HFFc6 (cell line): ENCODE results near the gene XRCC5. TPM values are rescaled to one million over a fixed set of nuclear protein-coding genes. Genes with fewer than 3 reads are reported as not detected.

Experiments
- DNase-seq: peaks from one replicate; pipeline ENCODE4 v3.0.0-alpha.2; 2018
- H3K27ac Mint-ChIP-seq: 2 replicates; pipeline ENCODE4 v1.8.0; 2020; ENCODE audit warnings: mild to moderate bottlenecking, mixed read lengths
- H3K27me3 Mint-ChIP-seq: 2 replicates; pipeline ENCODE4 v1.8.0; 2021; ENCODE audit warnings: mild to moderate bottlenecking, moderate library complexity, mixed read lengths; ENCODE audit not compliant: insufficient read depth
- H3K36me3 Mint-ChIP-seq: 2 replicates; pipeline ENCODE4 v1.8.0; 2021; ENCODE audit warnings: low read depth, mixed read lengths
- H3K4me1 Mint-ChIP-seq: 2 replicates; pipeline ENCODE4 v1.8.0; 2020; ENCODE audit warnings: low read depth, mixed read lengths
- H3K4me3 Mint-ChIP-seq: 2 replicates; pipeline ENCODE4 v1.8.0; 2020; ENCODE audit warnings: mild to moderate bottlenecking, moderate library complexity, mixed read lengths
- H3K9me3 Mint-ChIP-seq: 2 replicates; pipeline ENCODE4 v1.8.0; 2020; ENCODE audit warnings: mild to moderate bottlenecking, mixed read lengths
- total RNA-seq, 6 experiments: library from RNA; stranded (reverse); fragmentation: NEBNext Ultra II Directional; extraction: Animal tissue kit (Norgen Biotek cat#: 25700); gene quantifications; 2 replicates in 1 of 6; 3 replicates in 5 of 6; pipeline ENCODE4 v1.2.3, GENCODE V29; 2021
- TF ChIP-seq, protein P1 (sequence below): fragments of 200-600 bp; sonication (generic); IDR thresholded peaks from 2 replicates; pipeline ENCODE4 v1.5.0; 2021; ENCODE audit warnings: antibody characterized with exemption, mild to moderate bottlenecking

Gene XRCC5
- total RNA-seq, 6 experiments from 2014 or later, result 291 to 372 (median 352) TPM

DNA sequence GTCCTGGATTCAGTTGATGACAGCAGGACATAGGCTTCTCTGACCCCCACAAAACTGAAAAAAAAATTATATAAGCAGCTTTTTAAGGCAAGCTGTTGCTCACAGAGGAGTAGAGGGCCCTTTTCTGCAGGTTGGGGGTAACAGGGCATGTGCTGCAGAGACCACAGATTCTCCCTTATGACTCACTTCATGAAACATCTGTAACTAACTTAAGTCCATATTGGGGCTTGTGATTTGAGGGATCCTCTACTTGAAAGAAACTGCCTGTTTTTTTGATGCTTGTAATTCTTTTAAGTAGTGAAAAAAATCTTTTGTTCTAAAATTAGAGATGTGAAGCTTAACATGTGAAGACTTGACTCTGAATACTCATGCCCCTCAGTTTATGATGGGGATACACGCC, 33.4 kb downstream of the XRCC5 start:
- Mint-ChIP-seq H3K27ac (peak overlapping the region; percentile 63), H3K9me3 (no peaks in the 10 kb centered on the region), H3K36me3 (peaks cover 35% of the 10 kb centered on the region), H3K27me3 (peaks cover 4% of the 10 kb centered on the region), H3K4me3 (peak overlapping the region; percentile 6; the same call in 1 of the 2 replicates), H3K4me1 (peaks cover 27% of the 10 kb centered on the region)
- DNase-seq, result peak; percentile 65
- TF ChIP-seq, protein P1, sequence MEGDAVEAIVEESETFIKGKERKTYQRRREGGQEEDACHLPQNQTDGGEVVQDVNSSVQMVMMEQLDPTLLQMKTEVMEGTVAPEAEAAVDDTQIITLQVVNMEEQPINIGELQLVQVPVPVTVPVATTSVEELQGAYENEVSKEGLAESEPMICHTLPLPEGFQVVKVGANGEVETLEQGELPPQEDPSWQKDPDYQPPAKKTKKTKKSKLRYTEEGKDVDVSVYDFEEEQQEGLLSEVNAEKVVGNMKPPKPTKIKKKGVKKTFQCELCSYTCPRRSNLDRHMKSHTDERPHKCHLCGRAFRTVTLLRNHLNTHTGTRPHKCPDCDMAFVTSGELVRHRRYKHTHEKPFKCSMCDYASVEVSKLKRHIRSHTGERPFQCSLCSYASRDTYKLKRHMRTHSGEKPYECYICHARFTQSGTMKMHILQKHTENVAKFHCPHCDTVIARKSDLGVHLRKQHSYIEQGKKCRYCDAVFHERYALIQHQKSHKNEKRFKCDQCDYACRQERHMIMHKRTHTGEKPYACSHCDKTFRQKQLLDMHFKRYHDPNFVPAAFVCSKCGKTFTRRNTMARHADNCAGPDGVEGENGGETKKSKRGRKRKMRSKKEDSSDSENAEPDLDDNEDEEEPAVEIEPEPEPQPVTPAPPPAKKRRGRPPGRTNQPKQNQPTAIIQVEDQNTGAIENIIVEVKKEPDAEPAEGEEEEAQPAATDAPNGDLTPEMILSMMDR, result no peak

DNA sequence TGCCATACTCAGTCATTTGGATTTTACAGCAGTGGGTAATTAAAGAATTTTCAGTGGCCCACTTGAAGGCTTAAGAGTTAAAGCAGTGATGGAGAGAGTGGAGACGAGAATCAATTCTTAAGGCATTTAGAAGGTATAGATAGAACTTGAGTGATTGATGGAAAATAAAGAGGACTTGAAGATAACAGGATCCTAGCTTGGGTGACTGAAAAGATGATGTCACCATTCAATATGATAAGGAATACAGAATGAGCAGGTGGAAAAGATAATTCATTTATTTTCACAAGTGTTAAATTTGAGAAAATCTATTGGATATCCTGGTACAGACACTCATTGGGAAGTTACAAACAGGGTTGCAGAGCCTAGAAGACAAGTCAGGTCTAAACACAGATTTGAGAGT, 35.2 kb downstream of the XRCC5 start:
- no peak for DNase-seq
- Mint-ChIP-seq H3K36me3 (peaks cover 32% of the 10 kb centered on the region), H3K27ac (no peak overlapping the region), H3K4me1 (peaks cover 44% of the 10 kb centered on the region), H3K4me3 (no peak overlapping the region), H3K27me3 (peaks cover 4% of the 10 kb centered on the region), H3K9me3 (no peaks in the 10 kb centered on the region)
- TF ChIP-seq, protein P1, result no peak

DNA sequence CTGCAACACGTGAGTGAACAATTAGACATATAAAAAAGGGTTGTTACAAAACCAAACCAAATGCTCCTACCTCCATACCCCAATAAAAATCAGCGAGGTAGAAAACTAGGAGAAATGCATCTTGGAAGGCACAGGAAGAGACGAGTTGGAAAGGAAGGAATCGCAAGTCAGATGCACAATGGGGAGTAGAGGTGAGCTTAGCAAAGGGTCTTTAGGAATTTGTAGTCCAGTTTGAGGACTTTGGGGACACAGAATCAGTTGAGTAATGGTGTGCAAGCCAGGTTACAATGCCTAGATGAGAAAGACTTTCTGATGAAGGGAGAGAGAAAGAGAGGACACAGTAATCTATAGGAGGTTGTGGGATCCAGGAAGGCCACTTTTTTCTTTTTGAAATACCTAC, 35.7 kb downstream of the XRCC5 start:
- Mint-ChIP-seq H3K27me3 (peaks cover 4% of the 10 kb centered on the region), H3K4me3 (no peak overlapping the region), H3K36me3 (peaks cover 36% of the 10 kb centered on the region), H3K27ac (no peak overlapping the region), H3K4me1 (peaks cover 49% of the 10 kb centered on the region), H3K9me3 (no peaks in the 10 kb centered on the region)
- DNase-seq, result no peak
- TF ChIP-seq, protein P1, result no peak

DNA sequence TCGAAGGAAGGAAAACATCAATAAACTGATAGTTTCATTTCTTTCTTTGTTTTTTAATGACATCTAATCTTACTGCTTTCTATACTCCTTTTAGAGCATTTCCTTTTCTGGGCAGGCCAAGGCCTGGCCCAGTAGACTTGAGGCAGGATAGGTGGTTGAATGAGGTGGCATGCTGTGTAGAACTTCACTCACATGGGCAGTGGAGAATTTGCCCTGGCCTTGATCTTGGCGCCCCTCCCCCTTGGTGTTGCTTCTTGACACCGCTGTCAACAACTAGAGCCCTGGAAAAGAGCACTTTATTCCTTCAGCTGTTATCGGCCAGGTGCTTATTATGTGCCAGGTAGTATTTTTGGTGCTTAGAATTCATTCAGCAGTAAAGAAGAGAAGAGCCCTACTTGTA, 37.4 kb downstream of the XRCC5 start:
- Mint-ChIP-seq H3K9me3 (no peaks in the 10 kb centered on the region), H3K27me3 (peaks cover 4% of the 10 kb centered on the region), H3K27ac (peak overlapping the region; percentile 51), H3K36me3 (peaks cover 40% of the 10 kb centered on the region), H3K4me3 (no peak overlapping the region), H3K4me1 (peaks cover 63% of the 10 kb centered on the region)
- TF ChIP-seq, protein P1, result no peak
- DNase-seq, result no peak

DNA sequence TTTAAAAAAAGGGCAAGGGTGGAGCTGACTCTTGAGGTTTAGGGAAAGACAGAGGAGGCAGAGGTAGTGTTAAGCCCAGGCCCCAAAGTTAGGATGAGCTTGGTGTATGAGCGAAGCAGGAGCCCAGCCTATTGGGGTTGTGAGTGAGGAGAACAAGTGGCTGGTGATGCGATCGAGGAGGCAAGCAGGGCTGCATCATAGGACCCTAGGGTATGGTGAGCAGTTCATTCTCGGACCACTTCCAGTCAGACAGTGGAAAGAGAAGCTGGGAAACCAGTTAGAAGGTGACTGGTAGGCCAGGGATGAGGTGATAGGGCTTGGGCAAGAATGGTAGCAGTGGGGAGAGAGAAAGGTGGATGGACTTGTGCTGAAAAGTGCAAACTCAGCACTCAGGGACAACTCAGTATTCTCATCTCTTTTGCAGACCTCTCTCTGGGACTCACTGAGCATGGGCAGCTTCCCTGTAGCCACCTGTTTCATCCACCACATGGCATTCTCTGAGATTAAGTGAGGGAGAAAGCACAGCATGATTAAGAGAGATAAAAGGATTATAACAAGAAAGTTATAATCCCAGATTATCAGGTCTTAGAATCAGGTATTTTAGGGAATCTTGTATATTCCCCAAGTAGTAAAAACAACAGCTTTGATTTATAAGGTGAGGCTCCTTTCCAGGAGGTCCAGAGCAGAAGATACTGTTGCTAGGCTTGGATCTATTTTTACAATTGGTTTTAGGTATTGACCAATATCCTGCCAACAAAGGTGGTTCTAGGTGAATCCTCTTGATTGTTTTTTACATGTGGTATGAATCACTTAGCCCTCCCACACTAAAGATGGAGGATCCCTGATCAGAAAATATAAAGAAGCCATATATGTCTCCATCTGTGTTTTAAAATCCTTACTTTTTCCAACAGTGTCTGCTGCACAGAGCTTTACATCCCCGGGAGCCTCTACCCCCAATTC, 38.3 kb downstream of the XRCC5 start:
- Mint-ChIP-seq H3K4me3 (no peak overlapping the region; the same call in 1 of the 2 replicates), H3K27me3 (peaks cover 4% of the 10 kb centered on the region), H3K27ac (peak overlapping the region; percentile 32), H3K9me3 (no peaks in the 10 kb centered on the region), H3K4me1 (peaks cover 61% of the 10 kb centered on the region), H3K36me3 (peaks cover 44% of the 10 kb centered on the region)
- TF ChIP-seq, protein P1, result no peak
- DNase-seq, result no peak
